GM12891 (cell line): ENCODE results near the gene PIP4K2B.
A peak's percentile ranks its signal among the peaks of the same experiment; 100 is the strongest.
"Not testable (repeated sequence)": the region's sequence is repeated elsewhere in the genome, so short reads cannot be mapped to it uniquely, and the experiment has no call there.

Experiments used
- DNase-seq: peaks from one replicate; pipeline ENCODE4 v3.0.0; 2011; ENCODE audit warnings: low spot score; ENCODE audit not compliant: insufficient read length
- FAIRE-seq: peaks from 2 replicates; lab custom pipeline; 2011; peaks lifted over from hg19 to GRCh38; lab: Jason Lieb, UNC
- PAX5 ChIP-seq: IDR thresholded peaks from 2 replicates; pipeline ENCODE4 v1.6.1; 2011; ENCODE audit warnings: low read length, moderate library complexity, mild to moderate bottlenecking; ENCODE audit not compliant: insufficient read depth, severe bottlenecking
- POLR2A ChIP-seq: IDR thresholded peaks from 2 replicates; pipeline ENCODE4 v1.6.1; 2011; ENCODE audit warnings: low read depth, low read length, control low read depth
- POLR2AphosphoS5 ChIP-seq: IDR thresholded peaks from 2 replicates; pipeline ENCODE4 v1.6.1; 2011; ENCODE audit warnings: low read depth, low read length, control low read depth
- POU2F2 ChIP-seq: IDR thresholded peaks from 2 replicates; pipeline ENCODE4 v1.6.1; 2011; ENCODE audit warnings: low read depth, mild to moderate bottlenecking, control low read depth, low read length, moderate library complexity
- SPI1 ChIP-seq: IDR thresholded peaks from 2 replicates; pipeline ENCODE4 v1.6.1; 2011; ENCODE audit warnings: low read depth, low read length, control low read depth
- TAF1 ChIP-seq: IDR thresholded peaks from 2 replicates; pipeline ENCODE4 v1.6.1; 2011; ENCODE audit warnings: low read depth, low read length, control low read depth

PIP4K2B gene

GRCh38 chr17:38730526-38731379, 68.6 kb downstream of the PIP4K2B start:
- TF ChIP-seq POLR2A (no peak), POU2F2 (no peak), SPI1 (no peak), PAX5 (no peak), TAF1 (no peak), POLR2AphosphoS5 (no peak)
- DNase-seq, result no peak
- FAIRE-seq, result no peak

GRCh38 chr17:38729886-38730525, 69.3 kb downstream of the PIP4K2B start, which contains the start of gene CISD3:
CISD3 (plus strand) TSS chr17:38730341; CDS start chr17:38730359, 18 bp downstream.
- DNase-seq, result peak; percentile 96
- no peak for TF ChIP-seq SPI1
- peak; percentile 8 for TF ChIP-seq PAX5
- TF ChIP-seq POLR2AphosphoS5, result 0 out of 2 replicates have a peak, but pooled peaks have one; percentile 50
- FAIRE-seq, result no peak

GRCh38 chr17:38729368-38729885, 69.9 kb downstream of the PIP4K2B start:
- FAIRE-seq, result no peak
- TF ChIP-seq PAX5 (no peak), POLR2AphosphoS5 (no peak; the same call in 1 of the 2 replicates)

GRCh38 chr17:38728290-38728831, 71.0 kb downstream of the PIP4K2B start:
- no peak for FAIRE-seq
- no peak for DNase-seq
- TF ChIP-seq POLR2A (no peak), SPI1 (0 out of 2 replicates have a peak, but pooled peaks have one; percentile 41), PAX5 (no peak), TAF1 (no peak), POU2F2 (no peak; the same call in 1 of the 2 replicates), POLR2AphosphoS5 (peak; percentile 75)

More at GRCh38 chr17:38729368-38729885, 69.9 kb downstream of the PIP4K2B start:
- no peak for DNase-seq

GRCh38 chr17:38727736-38728135, 71.6 kb downstream of the PIP4K2B start:
- FAIRE-seq, result no peak
- DNase-seq, result no peak
- no peak for TF ChIP-seq SPI1
- TF ChIP-seq POU2F2, result no peak
- TF ChIP-seq POLR2A, result no peak
- no peak for TF ChIP-seq PAX5
- no peak for TF ChIP-seq TAF1
- TF ChIP-seq POLR2AphosphoS5, result no peak

- DNase-seq, FAIRE-seq: not testable (repeated sequence)
Observed at GRCh38 chr17:38726145-38726544, 73.2 kb downstream of the PIP4K2B start.

GRCh38 chr17:38725066-38725465, 74.3 kb downstream of the PIP4K2B start:
- FAIRE-seq, result no peak
- no peak for TF ChIP-seq POU2F2
- TF ChIP-seq TAF1, result no peak
- no peak for TF ChIP-seq POLR2A
- TF ChIP-seq POLR2AphosphoS5, result no peak
- no peak for TF ChIP-seq PAX5
- no peak for TF ChIP-seq SPI1
- no peak for DNase-seq

- DNase-seq (no peak), FAIRE-seq (no peak)
- TF ChIP-seq POU2F2, result no peak
- TF ChIP-seq TAF1, result no peak
- no peak for TF ChIP-seq PAX5
- no peak for TF ChIP-seq POLR2AphosphoS5
- no peak for TF ChIP-seq POLR2A
- no peak for TF ChIP-seq SPI1
Observed at GRCh38 chr17:38724337-38724988, 74.9 kb downstream of the PIP4K2B start.

- FAIRE-seq, result no peak
- DNase-seq, result no peak
Observed at GRCh38 chr17:38721802-38722201, 77.6 kb downstream of the PIP4K2B start.

More at GRCh38 chr17:38721802-38722201, 77.6 kb downstream of the PIP4K2B start:
- no peak for TF ChIP-seq POLR2A
- TF ChIP-seq POU2F2, result no peak
- no peak for TF ChIP-seq TAF1
- TF ChIP-seq POLR2AphosphoS5, result no peak
